Right lobe of liver (tissue), 6 donors: ENCODE results near the gene ALDH1L2. TPM values are rescaled to one million over a fixed set of nuclear protein-coding genes. Genes with fewer than 3 reads are reported as not detected.

Source experiments
- ATAC-seq, 4 donors: fragments of 200-7000 bp; cut with Tn5 transposase; one replicate each; pipeline ENCODE4 v1.9.1; 2020; ENCODE audit warnings: mild to moderate bottlenecking in 4 of 4, moderate library complexity in 4 of 4
- DNase-seq, 3 donors: peaks; one replicate each; pipeline ENCODE4 v3.0.0-alpha.2; 2020
- H3K27ac ChIP-seq, 3 donors: fragments of 200-600 bp; one replicate each; pipeline ENCODE4 v1.8.0; 2022
- H3K27me3 ChIP-seq, 2 donors: fragments of 200-600 bp; one replicate each; pipeline ENCODE4 v1.8.0; 2022
- H3K36me3 ChIP-seq, 4 donors: fragments of 200-600 bp; sonication (generic) in 1 of 4; one replicate each; pipeline versions ENCODE4 v1.5.1 to v1.8.0; 2017 to 2022; ENCODE audit warnings: control low read depth in 1 of 4
- H3K4me1 ChIP-seq, 4 donors: fragments of 200-600 bp; sonication (generic) in 1 of 4; one replicate each; pipeline versions ENCODE4 v1.5.1 to v1.8.0; 2017 to 2022; ENCODE audit warnings: control low read depth in 1 of 4
- H3K4me3 ChIP-seq, 3 donors: fragments of 200-600 bp; one replicate each; pipeline ENCODE4 v1.8.0; 2022
- H3K9me3 ChIP-seq, 4 donors: fragments of 200-600 bp; sonication (generic) in 1 of 4; one replicate each; pipeline versions ENCODE4 v1.5.1 to v1.8.0; 2017 to 2022; ENCODE audit warnings: control low read depth in 1 of 4
- POLR2A ChIP-seq: fragments of 450-650 bp; IDR thresholded peaks from one replicate; pipeline ENCODE4 v1.6.1; 2017; ENCODE audit warnings: antibody characterized with exemption, mild to moderate bottlenecking
- WGBS: methylation state at CpG from one replicate; pipeline ENCODE4 v1.1.6; 2018; ENCODE audit warnings: low coverage, low lambda C conversion rate; ENCODE audit not compliant: insufficient coverage; ENCODE audit errors: missing lambda C conversion rate; 5-methylcytosine and 5-hydroxymethylcytosine counted together
- intact Hi-C, 2 donors: fragments of 100-400 bp; cut with DNase I; formaldehyde crosslinking; loops; one replicate each; pipeline versions ENCODE4 v1.11.2 to v1.14.1; 2022
- total RNA-seq, 6 experiments: library from RNA; depleted of rRNA in 2 of 6; stranded (reverse); fragments of >200 nt in 2 of 6; fragmentation: NEBNext Ultra II Directional in 3 of 6; extraction: Animal tissue kit (Norgen Biotek cat#: 25700) in 3 of 6; gene quantifications; one replicate each; pipeline versions ENCODE4 v1.1.0 to v1.2.4, GENCODE V29; 2016 to 2023
- TF ChIP-seq, protein P1 (sequence below), 4 donors: fragments of 200-600 bp in 3 of 4; fragments of 450-650 bp in 1 of 4; IDR thresholded peaks; one replicate each; pipeline versions ENCODE4 v1.5.1 to v1.8.0; 2016 to 2022; ENCODE audit warnings: antibody characterized with exemption in 4 of 4, mild to moderate bottlenecking in 2 of 4
- donor health status: DM: no; HTN: yes; CAD: no.
- donor health status: DM: no; HTN: no; CAD: no.
- donor health status: DM: no; HTN: no; CAD: no.
- donor health status: DM: no; HTN: yes; CAD: no.
- donor health status: DM: no; HTN: yes; CAD: no.

Gene ALDH1L2
- total RNA-seq, 6 experiments from 2014 or later = 0.15 to 0.90 (median 0.28) TPM

DNA sequence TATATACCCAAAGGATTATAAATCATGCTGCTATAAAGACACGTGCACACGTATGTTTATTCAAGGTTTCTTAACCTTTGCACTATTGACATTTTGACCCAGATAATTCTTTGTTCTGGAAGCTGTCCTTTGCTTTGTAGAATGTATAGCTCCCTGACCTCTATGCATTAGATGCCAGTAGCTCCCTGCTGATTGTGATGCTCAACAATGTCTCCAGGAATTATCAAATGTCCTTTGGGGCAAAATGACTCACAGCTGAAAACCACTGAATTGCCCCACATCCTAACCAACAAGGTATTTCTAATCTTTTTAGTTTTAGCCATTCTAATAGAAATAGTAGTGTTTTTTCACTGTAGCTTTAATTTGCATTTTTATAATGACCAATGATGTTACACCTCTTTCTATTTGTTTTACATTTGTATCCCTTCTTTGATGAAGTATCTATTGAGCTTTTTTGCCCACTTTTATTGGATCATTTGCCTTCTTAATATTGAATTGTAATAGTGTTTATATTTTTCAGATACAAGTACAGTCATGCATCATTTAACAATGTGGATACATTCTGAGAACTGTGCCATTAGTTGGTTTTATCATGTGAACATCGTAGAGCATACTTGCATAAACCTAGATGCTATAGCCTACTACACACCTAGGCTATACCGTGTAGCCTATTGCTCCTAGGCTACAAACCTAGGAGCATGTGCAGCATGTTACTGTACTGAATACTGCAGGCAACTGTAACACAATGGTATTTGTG lies 108.5 kb downstream of the ALDH1L2 start:
- ATAC-seq (no peak), DNase-seq (no peak)
- intact Hi-C loops = no loop called here
- H3K36me3 ChIP-seq = no peaks in the 10 kb centered on the region
- H3K27me3 ChIP-seq = no peaks in the 10 kb centered on the region
- no peak overlapping the region for H3K27ac ChIP-seq
- WGBS = no CpG with 5 or more reads among the region's 4 CpGs
- no peaks in the 10 kb centered on the region for H3K4me1 ChIP-seq
- no peak overlapping the region for H3K4me3 ChIP-seq
- no peaks in the 10 kb centered on the region for H3K9me3 ChIP-seq
- TF ChIP-seq POLR2A = no peak
- TF ChIP-seq, protein P1, sequence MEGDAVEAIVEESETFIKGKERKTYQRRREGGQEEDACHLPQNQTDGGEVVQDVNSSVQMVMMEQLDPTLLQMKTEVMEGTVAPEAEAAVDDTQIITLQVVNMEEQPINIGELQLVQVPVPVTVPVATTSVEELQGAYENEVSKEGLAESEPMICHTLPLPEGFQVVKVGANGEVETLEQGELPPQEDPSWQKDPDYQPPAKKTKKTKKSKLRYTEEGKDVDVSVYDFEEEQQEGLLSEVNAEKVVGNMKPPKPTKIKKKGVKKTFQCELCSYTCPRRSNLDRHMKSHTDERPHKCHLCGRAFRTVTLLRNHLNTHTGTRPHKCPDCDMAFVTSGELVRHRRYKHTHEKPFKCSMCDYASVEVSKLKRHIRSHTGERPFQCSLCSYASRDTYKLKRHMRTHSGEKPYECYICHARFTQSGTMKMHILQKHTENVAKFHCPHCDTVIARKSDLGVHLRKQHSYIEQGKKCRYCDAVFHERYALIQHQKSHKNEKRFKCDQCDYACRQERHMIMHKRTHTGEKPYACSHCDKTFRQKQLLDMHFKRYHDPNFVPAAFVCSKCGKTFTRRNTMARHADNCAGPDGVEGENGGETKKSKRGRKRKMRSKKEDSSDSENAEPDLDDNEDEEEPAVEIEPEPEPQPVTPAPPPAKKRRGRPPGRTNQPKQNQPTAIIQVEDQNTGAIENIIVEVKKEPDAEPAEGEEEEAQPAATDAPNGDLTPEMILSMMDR (IDR thresholded peaks at IDR 0.05) = no peak

DNA sequence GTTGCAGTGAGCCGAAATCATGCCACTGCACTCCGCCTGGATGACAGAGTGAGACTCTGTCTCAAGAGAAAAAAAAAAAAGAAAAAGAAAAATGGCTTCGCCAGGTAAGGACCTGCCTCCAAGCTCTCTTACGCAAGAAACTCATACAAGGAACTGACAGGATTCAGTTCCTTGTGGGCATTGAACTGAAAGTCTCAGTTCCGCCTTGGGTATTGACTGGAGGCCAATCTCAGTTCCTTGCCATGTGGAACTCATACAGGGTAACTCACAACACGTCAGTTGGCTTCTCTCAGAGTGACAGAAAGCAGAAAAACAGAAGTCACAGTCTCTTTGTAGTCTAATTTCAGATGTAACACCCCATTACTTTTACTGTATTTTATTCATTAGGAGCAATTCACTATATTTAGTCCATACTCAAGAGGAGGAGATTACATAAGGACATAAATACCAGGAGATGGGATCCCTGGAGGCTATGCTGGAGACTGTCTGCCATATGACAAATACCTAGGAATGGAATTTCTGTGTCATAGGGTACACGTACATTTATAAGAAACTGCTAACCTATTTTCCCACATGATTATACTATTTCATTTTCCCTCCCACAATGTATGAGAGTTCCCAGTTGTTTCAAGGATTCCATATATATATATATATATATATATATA lies 109.5 kb downstream of the ALDH1L2 start:
- H3K4me3 ChIP-seq = no peak overlapping the region
- TF ChIP-seq, protein P1 (IDR thresholded peaks at IDR 0.05) = no peak
- TF ChIP-seq POLR2A = no peak
- H3K9me3 ChIP-seq = no peaks in the 10 kb centered on the region
- intact Hi-C loops = no loop called here
- ATAC-seq (peak; percentile 42 to 71 (median 56)), DNase-seq (no peak)
- no peaks in the 10 kb centered on the region for H3K4me1 ChIP-seq
- H3K27ac ChIP-seq = no peak overlapping the region
- 80% methylated on average over 6 of the region's 7 CpGs for WGBS
- no peaks in the 10 kb centered on the region for H3K27me3 ChIP-seq
- no peaks in the 10 kb centered on the region for H3K36me3 ChIP-seq

DNA sequence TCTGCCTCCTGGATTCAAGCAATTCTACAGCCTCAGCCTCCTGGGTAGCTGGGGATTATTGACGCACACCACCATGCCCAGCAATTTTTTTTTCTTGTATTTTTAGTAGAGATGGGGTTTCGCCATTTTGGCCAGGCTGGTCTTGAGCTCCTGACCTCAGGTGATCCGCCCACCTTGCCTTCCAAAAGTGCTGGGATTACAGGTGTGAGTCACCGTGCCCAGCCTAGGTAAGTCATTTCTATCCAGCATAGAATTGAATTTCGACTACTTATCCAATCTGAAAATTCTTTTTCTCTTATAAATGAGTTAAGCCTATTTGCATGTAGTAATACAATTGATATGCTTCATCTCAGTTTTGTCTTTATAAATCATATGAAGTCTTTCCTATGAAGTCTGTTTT lies 111.0 kb downstream of the ALDH1L2 start:
- WGBS = 89% methylated on average over 4 of the region's 5 CpGs
- no peak for ATAC-seq
- intact Hi-C loops = no loop called here

DNA sequence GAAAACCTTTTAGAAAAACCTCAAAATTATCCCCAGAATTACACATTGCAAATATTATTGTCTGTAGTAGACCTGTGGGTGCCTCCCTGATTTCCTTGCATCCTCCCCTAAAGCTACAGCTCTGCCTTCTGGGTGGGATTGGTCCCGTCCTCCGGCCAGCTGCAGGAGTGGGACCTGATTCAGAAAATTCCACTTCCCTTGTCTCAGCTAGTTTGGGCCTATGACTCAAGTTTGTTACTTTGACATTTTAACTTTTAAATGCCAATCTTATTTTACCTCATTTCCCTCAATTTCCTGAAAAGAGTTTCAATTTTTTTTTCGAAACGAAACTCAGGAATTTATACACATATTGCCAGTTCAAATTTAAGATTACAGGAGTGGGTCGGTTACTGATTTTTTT lies 113.0 kb downstream of the ALDH1L2 start:
- no peak overlapping the region for H3K27ac ChIP-seq
- no peaks in the 10 kb centered on the region for H3K27me3 ChIP-seq
- intact Hi-C loops = no loop called here
- H3K4me3 ChIP-seq = no peak overlapping the region
- H3K36me3 ChIP-seq = no peaks in the 10 kb centered on the region
- TF ChIP-seq POLR2A = no peak
- TF ChIP-seq, protein P1 (IDR thresholded peaks at IDR 0.05) = no peak
- no peaks in the 10 kb centered on the region for H3K9me3 ChIP-seq
- 62% methylated on average over 5 of the region's 5 CpGs for WGBS
- no peaks in the 10 kb centered on the region for H3K4me1 ChIP-seq
- DNase-seq (no peak), ATAC-seq (no peak)

More for the DNA sequence above, 111.0 kb downstream of the ALDH1L2 start:
- Histone ChIP-seq H3K27ac (no peak overlapping the region), H3K4me1 (no peaks in the 10 kb centered on the region), H3K9me3 (no peaks in the 10 kb centered on the region), H3K4me3 (no peak overlapping the region), H3K36me3 (no peaks in the 10 kb centered on the region), H3K27me3 (no peaks in the 10 kb centered on the region)
- DNase-seq = no peak
- no peak for TF ChIP-seq POLR2A
- TF ChIP-seq, protein P1 (IDR thresholded peaks at IDR 0.05) = no peak

Other genes starting within 250 kb of the ALDH1L2 start
- 100 to 1,000 TPM in 3 of 6 experiments, 10 to 100 TPM in 3; 64.1 to 115 (median 99.2) TPM for gene SLC41A2, start 126.2 kb downstream of the ALDH1L2 start, total RNA-seq
- 1 to 10 TPM; 2.1 to 7.7 (median 6.1) TPM for gene NOPCHAP1, start 98.1 kb downstream of the ALDH1L2 start, total RNA-seq
- 10 to 100 TPM; 24.4 to 51.4 (median 36.2) TPM for gene WASHC4, start 23.3 kb upstream of the ALDH1L2 start, total RNA-seq
- gene APPL2, start 151.7 kb upstream of the ALDH1L2 start, total RNA-seq = 10 to 100 TPM; 10.2 to 23.2 (median 16.5) TPM
- 1 to 10 TPM; 1.3 to 5.5 (median 2.7) TPM for gene C12orf75, start 246.2 kb upstream of the ALDH1L2 start, total RNA-seq